RWPE1 (cell line): Measurements from ENCODE around the gene SPAG16.

Experiments used
- CTCF ChIA-PET: fragments of 350-600 bp; sonication (Branson Sonifier 250); formaldehyde crosslinking; extraction: SDS; loops from one replicate; lab custom pipeline; 2021; lab: Yijun Ruan, JAX
- POLR2A ChIA-PET: fragments of 400-600 bp; formaldehyde crosslinking; extraction: SDS; loops from one replicate; lab custom pipeline; 2020; ENCODE audit warnings: antibody characterized with exemption; ENCODE audit not compliant: low non-redundant PET; lab: Yijun Ruan, JAX
- DNase-seq: peaks from one replicate; pipeline ENCODE4 v3.0.0; 2012; ENCODE audit warnings: low spot score
- H3K27ac ChIP-seq: fragments of 450-650 bp; 2 replicates; pipeline ENCODE4 v1.5.1; 2017
- TF ChIP-seq, protein P1 (sequence below): fragments of 450-650 bp; conservative IDR thresholded peaks from 2 replicates; pipeline ENCODE4 v1.5.1; 2017; ENCODE audit warnings: low read depth, mild to moderate bottlenecking

The SPAG16 gene

DNA sequence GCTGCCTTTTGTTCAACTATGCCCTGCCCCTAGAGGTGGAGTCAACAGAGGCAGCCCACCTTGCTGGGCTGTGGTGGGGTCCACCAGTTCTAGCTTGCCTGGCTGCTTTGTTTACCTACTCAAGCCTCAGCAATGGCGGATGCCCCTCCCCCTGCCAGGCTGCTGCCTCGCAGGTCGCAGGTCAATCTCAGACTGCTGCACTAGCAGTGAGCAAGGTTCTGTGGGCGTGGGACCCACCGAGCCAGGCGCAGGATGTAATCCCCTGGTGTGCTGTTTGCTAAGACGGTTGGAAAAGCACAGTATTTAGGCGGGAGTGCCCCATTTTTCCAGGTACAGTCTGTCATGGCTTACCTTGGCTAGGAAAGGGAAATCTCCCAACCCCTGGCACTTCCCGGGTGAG, 993.6 kb downstream of the SPAG16 start:
- DNase-seq = no peak
- POLR2A ChIA-PET = no interaction called here
- no peak overlapping the region for H3K27ac ChIP-seq
- TF ChIP-seq, protein P1, sequence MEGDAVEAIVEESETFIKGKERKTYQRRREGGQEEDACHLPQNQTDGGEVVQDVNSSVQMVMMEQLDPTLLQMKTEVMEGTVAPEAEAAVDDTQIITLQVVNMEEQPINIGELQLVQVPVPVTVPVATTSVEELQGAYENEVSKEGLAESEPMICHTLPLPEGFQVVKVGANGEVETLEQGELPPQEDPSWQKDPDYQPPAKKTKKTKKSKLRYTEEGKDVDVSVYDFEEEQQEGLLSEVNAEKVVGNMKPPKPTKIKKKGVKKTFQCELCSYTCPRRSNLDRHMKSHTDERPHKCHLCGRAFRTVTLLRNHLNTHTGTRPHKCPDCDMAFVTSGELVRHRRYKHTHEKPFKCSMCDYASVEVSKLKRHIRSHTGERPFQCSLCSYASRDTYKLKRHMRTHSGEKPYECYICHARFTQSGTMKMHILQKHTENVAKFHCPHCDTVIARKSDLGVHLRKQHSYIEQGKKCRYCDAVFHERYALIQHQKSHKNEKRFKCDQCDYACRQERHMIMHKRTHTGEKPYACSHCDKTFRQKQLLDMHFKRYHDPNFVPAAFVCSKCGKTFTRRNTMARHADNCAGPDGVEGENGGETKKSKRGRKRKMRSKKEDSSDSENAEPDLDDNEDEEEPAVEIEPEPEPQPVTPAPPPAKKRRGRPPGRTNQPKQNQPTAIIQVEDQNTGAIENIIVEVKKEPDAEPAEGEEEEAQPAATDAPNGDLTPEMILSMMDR = no peak
- CTCF ChIA-PET = no interaction called here

DNA sequence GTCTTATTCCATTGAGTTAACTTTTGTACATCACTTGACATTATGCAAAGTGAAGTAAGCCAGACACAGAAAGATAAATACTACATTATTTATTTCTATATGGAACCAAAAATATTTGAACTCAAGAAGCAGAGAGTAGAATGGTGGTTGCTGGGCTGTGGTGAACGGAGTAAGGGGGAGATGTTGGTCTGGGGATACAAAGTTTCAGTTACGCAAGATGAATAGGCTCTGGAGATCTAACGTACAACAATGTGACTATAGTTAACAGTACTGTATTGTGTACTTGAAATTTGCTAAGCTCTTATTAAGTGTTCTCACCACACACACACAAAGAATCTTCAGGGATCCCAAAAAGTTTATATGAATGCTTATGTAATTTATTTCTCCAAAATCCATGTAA, 1001.7 kb downstream of the SPAG16 start:
- POLR2A ChIA-PET = no interaction called here

DNA sequence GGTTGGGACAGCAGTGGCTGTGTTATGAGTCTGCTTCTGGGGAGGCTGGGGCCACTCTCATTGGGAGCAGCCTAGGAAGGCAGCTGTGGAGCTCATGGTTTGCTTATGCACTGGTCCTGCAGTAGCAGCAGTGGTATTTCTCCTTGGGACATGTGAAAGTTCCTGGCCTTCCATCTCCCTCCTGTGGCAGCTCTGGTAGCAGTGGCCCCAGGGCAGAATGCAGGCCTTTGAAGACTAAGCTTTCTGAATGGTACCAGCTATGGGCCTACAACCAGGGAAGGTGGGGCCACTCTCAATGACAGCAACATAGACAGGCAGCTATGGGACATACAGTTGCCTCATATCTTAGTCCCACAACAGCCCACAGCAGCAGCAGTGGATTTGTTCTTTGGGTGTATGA, 1009.3 kb downstream of the SPAG16 start:
- ChIA-PET POLR2A (no interaction called here), CTCF (no interaction called here)
- no peak for DNase-seq
- TF ChIP-seq, protein P1 = no peak
- H3K27ac ChIP-seq = no peak overlapping the region

More for the DNA sequence above, 1001.7 kb downstream of the SPAG16 start:
- no peak overlapping the region for H3K27ac ChIP-seq
- TF ChIP-seq, protein P1 = no peak
- no peak for DNase-seq
- CTCF ChIA-PET = interaction anchor here (0.7 kb wide), 1 partner anchor 142 kb away, joined by 3 read pairs; no protein-coding TSS in a partner anchor

GRCh38 chr2:214294426-214294825, 1010.2 kb downstream of the SPAG16 start:
- TF ChIP-seq, protein P1 = no peak
- CTCF ChIA-PET = no interaction called here

DNA sequence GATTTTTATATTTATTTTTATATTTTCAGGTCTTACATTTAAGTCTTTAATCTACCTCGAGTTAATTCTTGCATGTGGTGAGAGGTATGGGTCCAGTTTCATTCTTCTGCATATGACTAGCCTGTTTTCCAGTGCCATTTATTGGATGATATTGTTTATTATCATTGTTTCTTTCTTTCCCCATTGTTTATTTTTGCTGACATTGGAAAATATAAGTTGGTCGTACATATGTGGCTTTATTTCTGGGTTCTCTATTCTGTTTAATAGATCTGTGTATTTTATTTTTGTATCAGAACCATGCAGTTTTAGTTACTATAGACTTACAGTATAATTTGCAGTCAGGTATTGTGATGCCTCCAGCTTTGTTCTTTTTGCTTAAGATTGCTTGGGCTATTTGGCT, 1013.2 kb downstream of the SPAG16 start:
- no peak overlapping the region for H3K27ac ChIP-seq
- TF ChIP-seq, protein P1 = no peak
- no peak for DNase-seq
- ChIA-PET POLR2A (no interaction called here), CTCF (no interaction called here)

More at GRCh38 chr2:214294426-214294825, 1010.2 kb downstream of the SPAG16 start:
- POLR2A ChIA-PET = no interaction called here
- no peak for DNase-seq
- no peak overlapping the region for H3K27ac ChIP-seq

DNA sequence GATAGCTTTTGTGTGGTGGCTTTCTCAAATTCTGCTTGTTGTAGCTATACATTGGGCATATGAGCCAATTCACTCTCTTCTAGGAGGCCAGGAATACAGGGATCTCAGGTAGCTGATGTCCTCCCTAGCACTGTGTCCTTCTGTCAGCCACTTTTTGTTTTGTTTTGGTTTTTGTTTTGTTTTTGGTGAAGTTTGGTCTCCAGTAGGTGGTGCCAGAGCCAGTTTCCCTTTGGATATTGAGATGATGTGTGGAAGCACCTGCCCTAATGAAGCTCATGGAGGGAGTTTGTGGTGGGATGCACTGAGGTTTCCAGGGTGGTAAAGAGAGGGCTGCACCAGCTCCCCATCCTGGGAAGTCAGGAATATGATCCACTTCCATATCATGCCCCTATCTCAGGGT, 1026.1 kb downstream of the SPAG16 start:
- ChIA-PET CTCF (interaction anchor here (0.6 to 1.1 kb wide), 3 partner anchors 18 to 929 kb away, joined by 3 read pairs; no protein-coding TSS in a partner anchor), POLR2A (no interaction called here)
- no peak for DNase-seq
- H3K27ac ChIP-seq = no peak overlapping the region
- TF ChIP-seq, protein P1 = no peak
